ENCODE measurements around the gene TCHH.
"Not testable (repeated sequence)": the region's sequence is repeated elsewhere in the genome, so short reads cannot be mapped to it uniquely, and the experiment has no call there.

TCHH gene

GRCh38 chr1:152115344-152115743 is at the start of gene TCHH:
Gene TCHH, minus strand, starts transcription at chr1:152115444. Its CDS starts 1,364 bp downstream, at chr1:152114080.
- no peak for DNase-seq

GRCh38 chr1:152164517-152165136 is 49.4 kb upstream of the TCHH start:
- no peak for DNase-seq

GRCh38 chr1:152162792-152163463 is 47.7 kb upstream of the TCHH start:
- DNase-seq = no peak

GRCh38 chr1:152160576-152160975 is 45.3 kb upstream of the TCHH start:
- no peak for DNase-seq

GRCh38 chr1:152159144-152159543 is 43.9 kb upstream of the TCHH start, which contains the start of gene RPTN:
Gene RPTN, minus strand, starts transcription at chr1:152159228. Its CDS starts 1,339 bp downstream, at chr1:152157889.
- DNase-seq = no peak

- no peak for DNase-seq
Observed at GRCh38 chr1:152153996-152154395, 38.8 kb upstream of the TCHH start.

- no peak for DNase-seq
Observed at GRCh38 chr1:152151646-152152045, 36.4 kb upstream of the TCHH start.

- DNase-seq = no peak
Observed at GRCh38 chr1:152148981-152149380, 33.7 kb upstream of the TCHH start.

- no peak for DNase-seq
Observed at GRCh38 chr1:152148051-152148450, 32.8 kb upstream of the TCHH start.

- DNase-seq = no peak
Observed at GRCh38 chr1:152145769-152146168, 30.5 kb upstream of the TCHH start.

GRCh38 chr1:152144674-152145183 is 29.5 kb upstream of the TCHH start:
- not testable (repeated sequence) for DNase-seq

- no peak for DNase-seq
Observed at GRCh38 chr1:152143150-152143887, 28.1 kb upstream of the TCHH start.

- no peak for DNase-seq
Observed at GRCh38 chr1:152141971-152142584, 26.8 kb upstream of the TCHH start.

GRCh38 chr1:152137215-152137614 is 22.0 kb upstream of the TCHH start:
- DNase-seq = no peak

- DNase-seq = no peak
Observed at GRCh38 chr1:152130186-152130585, 14.9 kb upstream of the TCHH start.

GRCh38 chr1:152127673-152128072 is 12.4 kb upstream of the TCHH start:
- DNase-seq = no peak

GRCh38 chr1:152125834-152126443 is 10.7 kb upstream of the TCHH start:
- no peak for DNase-seq

- no peak for DNase-seq
Observed at GRCh38 chr1:152118915-152119314, 3.7 kb upstream of the TCHH start.

- DNase-seq = no peak
Observed at GRCh38 chr1:152112885-152113432, 2.3 kb downstream of the TCHH start.

- no peak for DNase-seq
Observed at GRCh38 chr1:152112101-152112884, 3.0 kb downstream of the TCHH start.

GRCh38 chr1:152111515-152111968 is 3.7 kb downstream of the TCHH start:
- peak; percentile 69 for DNase-seq
